NCI-H524 treated with DMSO at 0.1 percent for 48 hours (cell line): ENCODE measurements around the gene PDZD4.

ENCODE experiments used
- DNase-seq: peaks from one replicate; lab custom pipeline; 2025; lab: John Stamatoyannopoulos, UW

PDZD4 gene

GRCh38 chrX:153812220-153812619 is 18.1 kb downstream of the PDZD4 start:
- no peak for DNase-seq

- DNase-seq: no peak
Measured at GRCh38 chrX:153807976-153808375, 22.4 kb downstream of the PDZD4 start.

GRCh38 chrX:153806999-153807575 is 23.3 kb downstream of the PDZD4 start:
- no peak for DNase-seq

- no peak for DNase-seq
Measured at GRCh38 chrX:153805436-153805835, 24.9 kb downstream of the PDZD4 start.

GRCh38 chrX:153804621-153805020 is 25.7 kb downstream of the PDZD4 start:
- no peak for DNase-seq

- DNase-seq: no peak
Measured at GRCh38 chrX:153804100-153804595, 26.2 kb downstream of the PDZD4 start.

- DNase-seq: no peak
Measured at GRCh38 chrX:153803211-153804099, 26.9 kb downstream of the PDZD4 start.

- no peak for DNase-seq
Measured at GRCh38 chrX:153802513-153803045, 27.8 kb downstream of the PDZD4 start.

- DNase-seq: no peak
Measured at GRCh38 chrX:153801669-153802068, 28.7 kb downstream of the PDZD4 start.

- DNase-seq: no peak
Measured at GRCh38 chrX:153800746-153801145, 29.6 kb downstream of the PDZD4 start.

GRCh38 chrX:153800177-153800722 is 30.1 kb downstream of the PDZD4 start:
- no peak for DNase-seq

- no peak for DNase-seq
Measured at GRCh38 chrX:153799326-153799725, 31.0 kb downstream of the PDZD4 start.

GRCh38 chrX:153797415-153798015 is 32.8 kb downstream of the PDZD4 start:
- no peak for DNase-seq

- DNase-seq: no peak
Measured at GRCh38 chrX:153794897-153795816, 35.2 kb downstream of the PDZD4 start.

GRCh38 chrX:153794018-153794896 is 36.1 kb downstream of the PDZD4 start, which contains the start of the genes IDH3G and SSR4:
IDH3G (minus strand) TSS chrX:153794375; CDS start chrX:153794326, 49 bp downstream.
SSR4 (plus strand) TSS chrX:153794668; CDS start chrX:153794688, 20 bp downstream.
- DNase-seq: peak; percentile 77

GRCh38 chrX:153793291-153793690 is 37.1 kb downstream of the PDZD4 start:
- DNase-seq: no peak

GRCh38 chrX:153792368-153792767 is 38.0 kb downstream of the PDZD4 start:
- DNase-seq: no peak

- no peak for DNase-seq
Measured at GRCh38 chrX:153791104-153791852, 39.1 kb downstream of the PDZD4 start.

- no peak for DNase-seq
Measured at GRCh38 chrX:153789654-153790053, 40.7 kb downstream of the PDZD4 start.
